ENCODE data around the gene PTPRT. TPM values are rescaled to one million over a fixed set of nuclear protein-coding genes. Genes with fewer than 3 reads are reported as not detected.

Gene PTPRT
- polyA plus RNA-seq, 2 of the 4 experiments (the other 2 are of a cell fraction) = not detected

- no peak overlapping the region for H3K4me3 ChIP-seq
- no peaks in the 10 kb centered on the region for H3K4me1 ChIP-seq
- no peak overlapping the region for H3K27ac ChIP-seq
- no peaks in the 10 kb centered on the region for H3K9me3 ChIP-seq
- FAIRE-seq (no peak), DNase-seq (ENCODE audit: low read depth in 1 of 2, low spot score in 1 of 2) (no peak), ATAC-seq (no peak)
- TF ChIP-seq RARB (CRISPR knock-in tag; IDR thresholded peaks at IDR 0.05) = no peak
- TF ChIP-seq EP300 (IDR thresholded peaks at IDR 0.05) = no peak
- no peak for TF ChIP-seq ZSCAN20 (CRISPR knock-in tag; IDR thresholded peaks at IDR 0.05)
- no peak for TF ChIP-seq ESRRA (IDR thresholded peaks at IDR 0.05; ENCODE audit: borderline replicate concordance, low read length)
- no peak for TF ChIP-seq TP53 (CRISPR knock-in tag; IDR thresholded peaks at IDR 0.05)
- TF ChIP-seq ZNF302 (CRISPR knock-in tag; IDR thresholded peaks at IDR 0.05) = no peak
- no peak for TF ChIP-seq NPAS2 (CRISPR knock-in tag; IDR thresholded peaks at IDR 0.05; ENCODE audit: borderline replicate concordance)
- no peak for TF ChIP-seq HDAC2 (IDR thresholded peaks at IDR 0.05)
- TF ChIP-seq ZC3H11A (IDR thresholded peaks at IDR 0.05) = no peak
- TF ChIP-seq MAX (IDR thresholded peaks at IDR 0.05) = no peak
- TF ChIP-seq MYC (IDR thresholded peaks at IDR 0.05; ENCODE audit: borderline replicate concordance, low read length) = no peak
- TF ChIP-seq ATOH8 (CRISPR knock-in tag; IDR thresholded peaks at IDR 0.05; ENCODE audit: low read depth) = no peak
- no peak for TF ChIP-seq HES2 (IDR thresholded peaks at IDR 0.05)
- CTCF ChIA-PET = no interaction called here
- WGBS (ENCODE audit: missing lambda C conversion rate) = 7% methylated on average over 2 of the region's 2 CpGs
- POLR2A ChIA-PET = no interaction called here
- no peak overlapping the region for H3K4me2 ChIP-seq
Observed at GRCh38 chr20:42193119-42193518, 996.6 kb downstream of the PTPRT start.

- no peak overlapping the region for H3K4me2 ChIP-seq
- ATAC-seq (no peak), DNase-seq (ENCODE audit: low read depth in 1 of 2, low spot score in 1 of 2) (no peak), FAIRE-seq (no peak)
- CTCF ChIA-PET = no interaction called here
- H3K27ac ChIP-seq = no peak overlapping the region
- no peaks in the 10 kb centered on the region for H3K9me3 ChIP-seq
- POLR2A ChIA-PET = no interaction called here
- TF ChIP-seq BCL3 (IDR thresholded peaks at IDR 0.05) (no peak), RFX5 (IDR thresholded peaks at IDR 0.05) (no peak), ZC3H11A (IDR thresholded peaks at IDR 0.05) (no peak), HOXB5 (CRISPR knock-in tag; IDR thresholded peaks at IDR 0.05) (no peak), HDAC2 (IDR thresholded peaks at IDR 0.05) (no peak), MYC (IDR thresholded peaks at IDR 0.05; ENCODE audit: borderline replicate concordance, low read length) (no peak), KDM1A (IDR thresholded peaks at IDR 0.05; ENCODE audit: low read depth) (no peak), JUN (IDR thresholded peaks at IDR 0.05) (no peak), REST (IDR thresholded peaks at IDR 0.05) (no peak), HMGXB4 (CRISPR knock-in tag; IDR thresholded peaks at IDR 0.05; ENCODE audit: borderline replicate concordance) (no peak), SMC3 (IDR thresholded peaks at IDR 0.05) (no peak), RAD21 (conservative IDR thresholded peaks at IDR 0.05 in 1 of 2, IDR thresholded peaks at IDR 0.05 in 1 of 2) (no peak), CEBPB (IDR thresholded peaks at IDR 0.05) (no peak)
- WGBS (ENCODE audit: missing lambda C conversion rate) = 2% methylated on average over 2 of the region's 2 CpGs
- H3K4me1 ChIP-seq = no peaks in the 10 kb centered on the region
- H3K4me3 ChIP-seq = no peak overlapping the region
Observed at GRCh38 chr20:42192321-42192720, 997.4 kb downstream of the PTPRT start.

Measured in A549 (cell line).